22Rv1 (cell line): ENCODE data around the gene SYT9.

Experiments
- CTCF ChIP-seq: fragments of 450-650 bp; IDR thresholded peaks from 2 replicates; pipeline ENCODE4 v1.5.1; 2017; ENCODE audit warnings: mild to moderate bottlenecking
- ZFX ChIP-seq: fragments of 450-650 bp; IDR thresholded peaks from 2 replicates; pipeline ENCODE4 v1.6.1; 2017; ENCODE audit warnings: antibody characterized with exemption, borderline replicate concordance

- TF ChIP-seq CTCF = no peak
- no peak for TF ChIP-seq ZFX
These were observed 162.5 kb downstream of the SYT9 start for GRCh38 chr11:7413961-7414915.
